Measurements from ENCODE around the gene TUT1. TPM values are rescaled to one million over a fixed set of nuclear protein-coding genes. Genes with fewer than 3 reads are reported as not detected.

The TUT1 gene
- total RNA-seq, 1 experiment from 2014 or later, result 19.9 TPM

- ChIA-PET POLR2A (interaction anchor here (0.6 to 1.2 kb wide), 8 partner anchors 10 to 117 kb away, joined by 3 to 7 read pairs (median 6); partner anchors contain the start of genes EEF1G and TUT1), CTCF (no interaction called here)
- Histone ChIP-seq H3K27ac (ENCODE audit: low read length) (peak overlapping the region; percentile 91), H3K4me3 (ENCODE audit: low read depth in 2 of 2, low read length in 2 of 2) (peak overlapping the region; percentile 80 to 98), H3K4me1 (ENCODE audit: control insufficient read depth, insufficient read depth, low read length) (peaks cover 38% of the 10 kb centered on the region), H3K27me3 (ENCODE audit: control insufficient read depth, insufficient read depth, low read length) (no peaks in the 10 kb centered on the region), H3K36me3 (ENCODE audit: control insufficient read depth, insufficient read depth, low read length) (peaks cover 6% of the 10 kb centered on the region; the same call in 1 of the 2 replicates), H3K9me3 (ENCODE audit: control insufficient read depth, insufficient read depth, low read depth, low read length) (no peaks in the 10 kb centered on the region)
- peak; percentile 19 for ATAC-seq
- intact Hi-C loops (cut with micrococcal nuclease; ENCODE audit: unreplicated experiment), result loop anchor here (10.0 kb wide), 1 partner anchor 152 kb away; no protein-coding TSS in a partner anchor
- in situ Hi-C loops (cut with HindIII; ENCODE audit: low pct_unique_long_range_greater_than_20kb, low sequenced_read_pairs), result no loop called here
- TF ChIP-seq SIN3A (IDR thresholded peaks at IDR 0.05; ENCODE audit: borderline replicate concordance, insufficient read depth, low read depth, low read length), result peak; percentile 33; the same call in 1 of the 2 replicates
- 0 out of 2 replicates have a peak, but pooled peaks have one; percentile 2 for TF ChIP-seq POLR2AphosphoS5 (IDR thresholded peaks at IDR 0.05; ENCODE audit: low read depth, low read length)
- no peak for TF ChIP-seq REST (IDR thresholded peaks at IDR 0.05; ENCODE audit: insufficient read depth in 1 of 2, low read depth in 2 of 2, low read length in 1 of 2)
- no peak for TF ChIP-seq CTCF (IDR thresholded peaks at IDR 0.05)
- BruUV-seq (replicated peaks), result no TSS peak
- no peak for DNase-seq (ENCODE audit: low read depth, low spot score)
Observed at GRCh38 chr11:62546929-62547625, 44.2 kb downstream of the TUT1 start.

GRCh38 chr11:62546244-62546928 lies 44.9 kb downstream of the TUT1 start, which contains the start of gene AHNAK:
AHNAK (minus strand) TSS chr11:62546806; CDS start chr11:62536098, 10,708 bp downstream.
- no peak for TF ChIP-seq REST (IDR thresholded peaks at IDR 0.05; ENCODE audit: insufficient read depth in 1 of 2, low read depth in 2 of 2, low read length in 1 of 2)
- no peak for TF ChIP-seq TCF7L2 (IDR thresholded peaks at IDR 0.05; ENCODE audit: low read depth, low read length)
- TF ChIP-seq CTCF (IDR thresholded peaks at IDR 0.05), result no peak
- TF ChIP-seq POLR2AphosphoS5 (IDR thresholded peaks at IDR 0.05; ENCODE audit: low read depth, low read length), result peak; percentile 89
- TF ChIP-seq SIN3A (IDR thresholded peaks at IDR 0.05; ENCODE audit: borderline replicate concordance, insufficient read depth, low read depth, low read length), result peak; percentile 94
- Histone ChIP-seq H3K4me3 (ENCODE audit: low read depth in 2 of 2, low read length in 2 of 2) (peak within 1 kb of the TSS; percentile 80 to 98), H3K4me1 (ENCODE audit: control insufficient read depth, insufficient read depth, low read length) (peaks cover 38% of the 10 kb centered on the region), H3K27me3 (ENCODE audit: control insufficient read depth, insufficient read depth, low read length) (no peaks in the 10 kb centered on the region), H3K27ac (ENCODE audit: low read length) (peak within 1 kb of the TSS; percentile 96), H3K36me3 (ENCODE audit: control insufficient read depth, insufficient read depth, low read length) (peaks cover 6% of the 10 kb centered on the region; the same call in 1 of the 2 replicates), H3K9me3 (ENCODE audit: control insufficient read depth, insufficient read depth, low read depth, low read length) (no peaks in the 10 kb centered on the region)
- ChIA-PET POLR2A (interaction anchor here (0.6 to 1.2 kb wide), 8 partner anchors 11 to 117 kb away, joined by 3 to 7 read pairs (median 6); partner anchors contain the start of genes EEF1G and TUT1), CTCF (no interaction called here)
- in situ Hi-C loops (cut with HindIII; ENCODE audit: low pct_unique_long_range_greater_than_20kb, low sequenced_read_pairs), result no loop called here
- ATAC-seq (peak; percentile 55), DNase-seq (ENCODE audit: low read depth, low spot score) (no peak)
- BruUV-seq (replicated peaks), result no TSS peak
- intact Hi-C loops (cut with micrococcal nuclease; ENCODE audit: unreplicated experiment), result loop anchor here (10.0 kb wide), 1 partner anchor 152 kb away; no protein-coding TSS in a partner anchor

Measured in Panc1 (cell line).